ENCODE data around the gene FUT1.
A peak's percentile ranks its signal among the peaks of the same experiment; 100 is the strongest.
"Not testable (repeated sequence)": the region's sequence is repeated elsewhere in the genome, so short reads cannot be mapped to it uniquely, and the experiment has no call there.

The FUT1 gene

GRCh38 chr19:48768171-48768753 is 15.8 kb upstream of the FUT1 start:
- not testable (repeated sequence) for DNase-seq

GRCh38 chr19:48765816-48766215 is 13.4 kb upstream of the FUT1 start:
- not testable (repeated sequence) for DNase-seq

- DNase-seq, result no peak
These were observed 8.2 kb upstream of the FUT1 start for GRCh38 chr19:48760504-48761205.

GRCh38 chr19:48757741-48758144 is 5.3 kb upstream of the FUT1 start:
- no peak for DNase-seq

DNA sequence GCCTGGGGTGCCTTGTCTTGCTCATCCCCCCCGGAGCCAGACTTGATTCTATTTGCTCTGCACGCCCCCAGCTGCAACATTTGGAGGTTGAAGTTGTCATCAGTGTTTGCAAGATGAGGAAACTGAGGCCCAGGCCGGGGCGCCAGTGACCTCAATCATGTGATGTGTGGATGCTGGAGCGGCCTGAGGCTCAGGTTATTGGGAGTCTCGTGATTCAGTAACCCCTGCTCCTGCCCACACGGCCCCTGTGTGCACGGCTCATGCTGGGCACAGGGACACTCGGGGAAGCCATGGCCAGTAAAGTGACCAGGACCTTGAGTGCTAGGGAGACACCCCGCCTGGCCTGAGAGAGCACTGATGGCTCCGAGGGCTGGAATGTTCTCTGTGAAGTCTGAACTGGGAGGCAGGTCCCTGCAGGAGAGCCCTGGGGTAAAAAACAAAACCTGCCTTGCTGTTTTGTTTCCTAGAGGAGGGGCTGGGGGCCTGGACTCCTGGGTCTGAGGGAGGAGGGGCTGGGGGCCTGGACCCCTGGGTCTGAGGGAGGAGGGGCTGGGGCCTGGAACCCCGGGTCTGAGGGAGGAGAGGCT is 4.7 kb upstream of the FUT1 start:
- no peak for DNase-seq

GRCh38 chr19:48756686-48757085 is 4.2 kb upstream of the FUT1 start:
- DNase-seq, result no peak

GRCh38 chr19:48756212-48756611 is 3.8 kb upstream of the FUT1 start:
- DNase-seq, result no peak

GRCh38 chr19:48755787-48756186 is 3.3 kb upstream of the FUT1 start:
- no peak for DNase-seq

GRCh38 chr19:48755084-48755641 is 2.7 kb upstream of the FUT1 start, which contains the start of gene FGF21:
FGF21 (plus strand) TSS chr19:48755524; CDS start chr19:48756237, 713 bp downstream.
- DNase-seq, result peak; percentile 46

DNA sequence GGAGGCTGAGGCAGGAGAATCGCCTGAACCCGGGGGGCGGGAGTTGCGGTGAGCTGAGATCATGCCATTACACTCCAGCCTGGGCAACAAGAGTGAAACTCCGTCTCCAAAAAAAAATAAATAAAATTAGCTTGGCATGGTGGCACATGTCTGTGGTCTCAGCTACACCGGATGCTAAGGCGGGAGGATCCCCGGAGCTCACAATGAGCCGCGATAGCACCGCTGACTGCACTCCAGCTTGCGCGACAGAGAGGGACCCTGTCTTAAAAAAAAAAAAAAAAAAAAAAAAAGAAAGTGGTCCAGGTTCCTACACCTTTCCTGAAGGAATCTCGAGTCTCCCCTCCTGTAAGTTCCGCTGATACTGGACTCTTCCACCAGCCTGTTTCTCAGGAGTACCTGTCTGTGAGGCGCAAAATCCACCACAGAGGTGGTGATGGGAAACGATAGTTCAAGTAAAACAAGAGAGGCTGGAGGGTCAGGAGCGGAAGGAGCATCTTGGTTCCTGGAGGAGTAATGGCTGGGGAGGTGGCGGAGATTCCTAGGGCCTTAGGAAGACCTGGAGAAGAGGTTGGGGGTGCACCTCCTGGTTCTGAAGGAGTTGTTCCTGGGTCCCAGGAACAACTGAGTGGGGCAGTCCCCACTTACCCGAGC is 471 bp downstream of the FUT1 start:
- no peak for DNase-seq

GRCh38 chr19:48750771-48751504 is 1.5 kb downstream of the FUT1 start:
- DNase-seq, result no peak

- DNase-seq, result no peak
These were observed 2.1 kb downstream of the FUT1 start for GRCh38 chr19:48750351-48750750.

- no peak for DNase-seq
These were observed 2.8 kb downstream of the FUT1 start for GRCh38 chr19:48749571-48750198.

DNA sequence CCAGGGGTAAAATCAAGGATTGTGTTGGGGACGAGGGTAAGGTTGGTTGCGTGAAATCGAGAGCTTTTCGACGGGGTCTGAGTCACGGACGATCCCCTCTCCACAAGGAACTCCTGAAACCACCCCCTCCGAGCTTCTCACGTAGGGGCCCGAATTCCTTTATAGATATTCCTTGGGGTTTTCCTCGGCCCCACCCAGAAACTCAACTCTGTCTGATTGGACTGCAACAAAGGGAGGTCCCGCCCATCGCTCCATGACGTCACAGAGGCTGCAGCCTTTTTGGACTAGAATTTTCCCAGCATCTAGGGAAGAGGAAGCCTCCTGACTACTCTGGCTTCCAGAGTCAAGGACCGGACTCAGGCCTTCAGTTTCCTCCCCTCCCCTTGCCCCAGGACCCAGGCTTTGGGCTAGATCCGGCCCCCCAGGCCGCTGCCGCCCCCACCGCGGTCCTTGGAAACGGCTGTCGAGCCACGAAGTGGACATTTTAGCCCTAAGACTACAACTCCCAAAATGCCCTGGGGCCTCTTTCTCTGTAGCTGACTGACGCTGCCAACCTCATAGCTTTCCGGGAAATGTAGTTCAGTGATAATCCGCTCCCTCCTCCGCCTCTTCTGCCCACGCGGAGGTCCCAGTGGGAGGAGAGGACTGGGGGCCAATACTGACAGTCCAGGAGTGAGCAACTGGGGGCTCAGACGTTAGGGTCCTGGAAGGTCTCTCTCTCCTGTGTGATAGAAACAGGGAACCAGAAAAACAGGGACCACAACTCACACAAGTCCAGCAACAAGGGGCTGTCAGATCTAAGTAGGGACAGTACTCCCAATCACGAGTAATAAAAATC is 5.5 kb downstream of the FUT1 start, which contains the start of gene IZUMO1:
Gene IZUMO1, minus strand, starts transcription at position 172 of the 838 bp plus-strand sequence. CDS start 1,050 bp downstream, outside the sequence.
- DNase-seq, result no peak

DNA sequence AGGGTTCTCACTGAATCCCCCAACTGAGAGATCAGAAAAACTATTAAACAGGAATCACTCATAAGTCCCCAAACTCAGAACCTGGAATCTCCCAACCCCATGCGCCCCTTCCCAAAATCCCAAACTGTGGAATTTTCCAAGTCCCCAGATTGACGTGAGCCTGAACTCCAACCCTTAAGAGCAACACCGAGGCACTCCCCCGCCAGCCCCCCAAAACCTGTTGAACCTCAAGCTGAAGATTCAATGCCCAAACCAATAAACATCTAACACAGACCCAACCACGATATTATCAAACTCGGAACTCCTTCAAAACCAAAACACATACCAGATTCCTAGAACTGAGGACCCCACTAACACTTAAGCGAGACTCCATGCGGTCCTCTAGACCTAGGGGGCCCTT is 6.3 kb downstream of the FUT1 start:
- DNase-seq, result no peak

- DNase-seq, result no peak
These were observed 7.0 kb downstream of the FUT1 start for GRCh38 chr19:48745208-48745995.

GRCh38 chr19:48742096-48742495 is 10.3 kb downstream of the FUT1 start:
- no peak for DNase-seq

DNA sequence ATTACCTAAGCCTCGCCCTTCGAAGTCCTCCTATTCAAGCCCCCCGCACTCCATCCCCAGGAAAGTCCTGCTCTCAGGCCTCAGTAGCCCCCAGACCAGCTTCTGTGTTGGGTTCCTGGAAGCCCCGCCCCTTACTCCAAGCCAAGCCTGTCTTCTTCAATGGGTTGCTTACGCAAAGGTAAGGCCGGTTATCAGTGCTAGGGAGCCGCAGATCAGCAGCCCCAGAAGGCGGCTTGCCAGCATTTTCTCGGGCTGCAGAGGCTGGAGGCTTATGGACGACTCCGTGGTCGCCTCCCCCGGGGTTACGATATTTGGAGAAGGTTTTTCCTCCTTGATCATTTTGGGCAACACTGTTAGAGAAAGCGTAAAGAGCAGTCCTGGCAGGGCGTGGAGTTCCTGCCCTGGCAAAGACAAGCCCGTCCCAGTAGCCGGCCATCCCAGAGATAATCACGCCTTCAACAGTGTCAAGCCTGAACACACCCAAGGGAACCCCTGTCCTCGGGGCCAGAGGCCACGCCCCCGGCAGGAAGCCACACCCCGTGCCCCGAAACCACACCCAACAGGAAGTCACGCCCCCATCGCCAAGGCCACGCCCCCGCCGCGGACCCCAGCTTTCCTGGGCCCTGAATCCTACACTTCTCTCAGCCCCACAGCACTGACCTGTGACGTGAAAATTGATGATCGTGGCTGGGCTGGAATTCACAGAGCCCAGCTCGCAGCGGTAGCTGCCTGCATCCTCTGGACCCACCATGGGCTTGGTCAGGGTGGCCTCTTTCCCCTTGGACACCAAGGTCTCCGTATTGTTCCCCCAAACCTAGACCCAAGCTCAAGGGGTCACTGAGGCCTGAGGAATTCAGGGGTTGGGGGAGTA is 11.1 kb downstream of the FUT1 start:
- no peak for DNase-seq
